Forelimb muscle (tissue), 1 donor: ENCODE results near the gene ADAM10. TPM values are rescaled to one million over a fixed set of nuclear protein-coding genes. Genes with fewer than 3 reads are reported as not detected.

ENCODE experiments used
- DNase-seq: peaks from one replicate; pipeline ENCODE4 v3.0.0-alpha.2; 2013; ENCODE audit warnings: low read depth
- polyA plus RNA-seq: library from polyadenylated mRNA; unstranded; fragments of 120-200 nt; gene quantifications from one replicate; pipeline ENCODE4 v1.2.1, GENCODE V29; 2013; ENCODE audit not compliant: insufficient read length

The ADAM10 gene
- polyA plus RNA-seq, 1 donor: 80.6 TPM

DNA sequence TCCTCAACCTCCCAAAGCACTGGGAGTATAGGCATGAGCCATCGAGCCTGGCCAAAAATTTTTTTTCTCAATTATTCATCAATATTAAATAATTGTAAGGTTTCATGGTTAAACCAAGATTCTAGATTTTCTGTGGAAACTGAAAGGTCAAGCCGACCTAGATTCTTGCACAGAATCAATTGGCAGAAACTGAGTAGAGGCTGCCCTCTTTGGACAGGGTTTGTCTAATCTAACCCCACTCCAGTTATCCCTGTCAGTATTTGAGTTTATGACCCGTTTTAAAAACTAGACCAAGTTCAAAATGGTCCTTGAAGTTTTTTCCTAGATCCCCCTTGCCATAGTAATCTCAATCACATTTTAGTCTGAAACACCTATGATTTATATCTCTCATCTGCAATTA lies 8.6 kb upstream of the ADAM10 start:
- no peak for DNase-seq

DNA sequence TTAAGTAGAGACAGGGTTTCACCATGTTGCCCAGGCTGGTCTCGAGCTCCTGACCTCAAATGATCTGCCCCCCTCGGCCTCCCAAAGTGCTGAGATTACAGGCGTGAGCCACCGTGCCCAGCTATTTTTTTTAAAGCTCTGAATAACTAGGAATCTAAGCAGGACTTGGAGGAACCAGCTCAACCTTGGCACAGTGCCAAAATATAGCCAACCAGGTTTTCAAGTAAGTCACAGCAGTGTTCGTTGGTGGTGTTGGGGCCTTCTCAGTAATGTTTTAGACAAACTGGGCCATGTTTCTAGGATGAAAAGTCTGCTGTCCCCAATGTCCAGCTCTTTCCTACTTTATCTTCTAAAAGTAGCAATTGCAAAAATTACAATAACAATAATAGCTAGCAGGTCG lies 6.4 kb upstream of the ADAM10 start:
- DNase-seq: no peak

DNA sequence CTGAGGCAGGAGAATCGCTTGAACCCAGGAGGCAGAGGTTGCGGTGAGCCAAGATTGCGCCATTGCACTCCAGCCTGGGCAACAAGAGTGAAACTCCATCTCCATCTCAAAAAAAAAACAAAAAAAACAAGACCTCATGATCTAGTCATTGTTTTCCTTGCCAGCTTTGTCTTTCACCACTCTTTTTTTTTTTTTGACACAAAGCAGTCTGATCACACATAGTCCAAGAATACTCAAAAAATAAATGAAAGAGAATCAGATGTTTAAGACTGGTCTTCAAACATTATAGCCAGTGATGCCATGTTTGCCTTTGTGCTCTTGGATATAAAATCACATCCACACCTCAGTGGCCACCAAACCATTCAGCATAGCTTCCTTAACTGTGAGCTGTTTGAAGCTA lies 5.8 kb upstream of the ADAM10 start:
- no peak for DNase-seq

DNA sequence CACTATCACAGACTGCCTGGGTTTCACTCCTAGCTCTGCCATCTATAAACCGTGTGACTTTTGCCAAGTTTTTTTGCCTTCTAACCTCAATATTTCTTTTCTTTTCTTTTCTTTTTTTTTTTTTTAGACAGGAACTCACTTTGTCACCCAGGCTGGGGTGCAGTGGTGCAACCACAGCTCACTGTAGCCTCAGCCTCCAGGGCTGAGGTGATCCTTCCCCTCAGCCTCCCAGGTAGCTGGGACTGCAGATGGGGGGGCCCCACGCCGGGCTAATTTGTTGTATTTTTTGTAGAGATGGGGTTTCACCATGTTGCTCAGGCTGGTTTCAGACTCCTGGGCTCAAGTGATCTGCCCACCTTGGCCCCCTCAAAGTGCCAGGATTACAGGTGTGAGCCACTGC lies 3.2 kb upstream of the ADAM10 start:
- no peak for DNase-seq

DNA sequence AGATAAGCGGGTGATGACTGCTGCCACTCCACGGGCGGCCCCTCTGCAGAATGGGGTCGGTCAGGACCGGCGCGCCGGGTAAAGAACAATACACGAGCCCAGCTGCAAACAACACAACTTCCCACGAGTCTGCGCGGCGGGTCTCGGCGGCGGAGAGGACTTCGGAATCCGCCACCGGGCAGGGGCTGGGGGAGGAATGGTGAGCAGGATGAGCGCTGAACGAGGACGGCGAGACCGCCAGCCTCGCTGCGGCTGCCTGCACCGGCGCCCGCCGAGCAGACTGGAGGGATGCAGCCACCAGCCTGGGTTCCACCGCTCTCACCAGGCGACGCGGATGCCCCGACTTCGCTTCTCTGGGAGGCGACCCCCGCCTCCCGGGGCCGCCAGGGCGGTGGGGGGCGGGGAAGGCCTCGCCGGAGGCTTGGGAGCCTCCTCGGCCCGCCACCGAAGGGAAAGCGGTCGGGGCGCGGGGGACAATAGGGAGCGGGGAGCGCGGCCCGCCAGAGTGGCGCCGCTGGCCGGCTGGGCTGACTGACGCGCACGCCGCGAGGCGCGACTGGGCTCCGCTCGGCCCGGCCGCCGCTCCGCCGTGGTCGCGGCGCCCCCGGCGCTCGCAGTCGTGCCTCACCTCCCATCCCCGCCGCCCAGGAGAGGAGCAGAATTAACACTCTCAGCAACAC lies 515 bp downstream of the ADAM10 start:
- no peak for DNase-seq

DNA sequence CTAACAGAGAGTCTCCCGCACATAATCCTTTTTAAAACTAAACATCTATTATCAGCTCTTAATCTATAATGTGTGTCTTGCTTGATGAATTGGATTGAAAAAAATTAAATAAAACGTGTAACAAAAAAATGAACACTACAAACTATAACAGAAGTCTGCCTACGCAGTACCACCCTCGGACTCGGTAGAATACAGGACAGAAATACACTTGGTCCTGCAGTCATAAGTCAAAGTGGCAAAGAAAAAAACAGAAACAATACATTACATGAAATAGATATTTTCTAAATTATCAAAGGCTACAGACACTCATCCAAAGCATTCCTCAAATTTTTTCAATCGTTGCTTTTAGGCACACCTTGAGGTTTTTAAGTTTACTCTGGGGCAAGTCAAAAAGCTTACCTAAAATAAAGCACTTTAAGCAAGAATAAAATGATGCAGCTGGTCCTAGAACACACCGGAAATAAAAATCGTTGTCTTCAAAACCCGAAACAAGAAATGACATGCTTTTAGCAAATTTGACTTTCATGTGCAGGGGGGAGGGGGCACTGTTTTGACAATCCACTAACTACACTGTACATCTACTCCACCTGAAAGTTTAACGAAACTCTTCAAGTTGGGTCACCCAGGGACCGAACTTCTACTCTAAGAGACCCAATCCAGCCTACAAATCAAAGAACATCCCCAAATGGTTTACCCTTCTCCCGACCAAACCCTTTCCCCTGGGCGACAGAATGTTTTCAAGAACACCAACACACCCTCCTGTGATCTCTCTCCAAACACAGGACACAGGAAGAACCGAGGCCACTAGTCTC lies 1.3 kb downstream of the ADAM10 start:
- DNase-seq: no peak

DNA sequence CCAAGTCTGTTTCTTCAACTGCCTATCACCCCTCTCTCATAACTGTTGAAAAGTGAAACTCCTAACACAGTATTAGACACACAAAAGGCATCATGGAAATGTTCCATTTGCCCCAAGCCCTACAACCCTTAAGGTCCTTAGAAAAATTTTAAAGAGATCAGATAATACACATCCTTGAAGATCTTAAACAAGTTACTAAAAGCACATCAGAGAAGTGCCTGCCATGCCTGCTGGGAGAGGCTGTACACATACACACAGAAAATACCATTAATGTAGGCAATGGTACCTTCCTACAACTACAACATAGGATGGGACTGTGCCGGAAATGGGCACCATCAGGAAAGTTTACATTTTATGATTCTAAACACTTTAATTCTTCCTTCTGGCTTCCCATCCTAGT lies 3.3 kb downstream of the ADAM10 start:
- no peak for DNase-seq

DNA sequence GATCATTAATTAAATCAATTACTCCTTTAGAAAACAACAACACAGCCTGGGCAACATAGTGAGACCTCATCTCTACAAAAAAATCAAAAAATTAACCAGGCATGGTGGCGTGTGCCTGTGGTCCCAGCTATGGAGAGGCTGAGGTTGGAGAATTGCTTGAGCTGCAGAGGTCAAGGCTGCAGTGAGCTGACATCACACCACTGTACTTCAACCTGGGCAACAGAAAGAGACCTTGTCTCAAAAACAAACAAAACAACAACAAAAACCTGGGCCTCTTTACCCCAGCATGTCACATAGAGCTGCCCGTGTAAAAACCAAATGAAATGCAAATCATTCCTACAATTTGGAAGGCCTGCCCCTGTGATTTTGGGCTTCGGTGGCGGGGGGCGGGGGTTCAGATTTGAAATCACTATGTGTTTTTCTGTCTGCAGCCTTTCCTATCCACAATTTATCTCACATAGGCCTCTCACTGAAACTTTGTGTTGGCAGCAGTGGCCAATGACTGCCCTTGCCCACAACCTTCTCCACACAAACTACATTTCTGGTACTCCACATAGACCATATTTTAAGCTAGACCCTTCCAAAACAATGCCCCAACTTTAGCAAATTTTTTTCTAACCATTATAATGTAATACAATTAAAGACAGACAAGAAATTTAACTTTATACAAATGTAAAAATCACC lies 6.5 kb downstream of the ADAM10 start:
- no peak for DNase-seq

DNA sequence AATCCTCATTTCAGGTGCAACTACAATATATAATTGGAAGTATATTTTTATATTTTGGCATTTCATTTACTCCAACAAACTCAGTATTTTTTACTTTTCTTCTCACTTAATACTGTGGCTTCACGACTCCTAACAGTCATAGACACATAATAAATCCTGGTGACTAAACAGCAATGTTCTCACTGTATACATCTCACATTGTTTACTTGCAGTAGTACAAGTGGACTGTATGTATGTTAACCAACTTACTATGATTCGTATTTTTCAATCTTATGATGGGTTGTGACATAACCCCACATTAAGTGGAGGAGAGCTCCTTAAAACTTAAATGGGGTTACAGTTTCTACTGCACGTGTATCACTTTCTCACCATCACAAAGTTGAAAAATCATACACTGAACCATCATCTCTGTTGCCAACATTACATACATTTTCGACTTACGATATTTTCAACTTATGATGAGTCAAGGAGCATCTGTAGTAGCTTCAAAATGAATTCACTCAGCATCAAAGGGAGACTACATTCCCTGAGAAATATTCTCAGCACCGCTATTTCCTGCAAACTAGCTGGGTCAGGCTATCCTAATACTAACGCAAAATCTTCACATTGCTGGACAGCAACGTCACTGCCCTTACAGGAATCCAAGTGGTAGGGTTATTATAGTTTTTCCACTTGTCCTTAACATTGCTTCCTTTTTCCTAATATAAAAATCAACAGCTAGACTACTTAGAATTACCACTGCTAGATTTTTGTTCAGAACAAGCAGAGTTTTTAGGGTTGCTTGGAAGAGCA lies 7.3 kb downstream of the ADAM10 start:
- no peak for DNase-seq

DNA sequence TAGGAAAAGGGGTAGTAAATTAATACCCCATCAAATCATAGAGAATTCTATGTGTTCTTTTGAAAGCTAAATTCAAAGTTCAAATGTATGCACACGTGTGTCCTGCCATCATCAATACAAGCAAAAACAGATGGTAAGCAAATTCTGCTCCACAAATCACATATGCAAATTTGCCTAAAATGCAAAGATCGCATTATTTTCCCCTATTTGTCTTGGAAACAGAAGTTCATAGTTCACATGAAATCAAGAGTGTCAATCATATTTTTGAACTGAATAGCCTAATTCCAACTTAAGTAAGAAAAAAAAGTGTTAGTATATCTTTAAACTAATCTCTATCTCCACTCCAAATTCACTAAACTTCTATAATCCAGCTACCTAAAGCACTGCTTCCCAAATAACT lies 8.5 kb downstream of the ADAM10 start:
- DNase-seq: no peak

DNA sequence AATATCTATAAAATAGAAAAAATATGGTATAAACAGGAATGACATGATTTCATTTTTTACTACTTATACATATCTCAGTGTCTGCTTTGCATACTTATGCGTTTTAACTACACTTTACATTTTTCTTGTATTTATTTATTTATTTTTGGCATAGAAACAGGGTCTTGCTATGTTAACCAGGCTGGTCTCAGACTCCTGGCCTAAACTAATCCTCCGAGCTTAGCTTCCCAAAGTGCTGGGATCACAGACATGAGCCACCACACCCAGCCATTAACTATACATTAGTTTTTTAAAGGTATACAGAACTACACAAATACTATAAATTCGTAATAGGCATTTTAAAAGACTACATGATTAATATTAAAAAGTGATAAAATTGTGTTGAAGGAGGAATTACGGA lies 9.1 kb downstream of the ADAM10 start:
- no peak for DNase-seq

DNA sequence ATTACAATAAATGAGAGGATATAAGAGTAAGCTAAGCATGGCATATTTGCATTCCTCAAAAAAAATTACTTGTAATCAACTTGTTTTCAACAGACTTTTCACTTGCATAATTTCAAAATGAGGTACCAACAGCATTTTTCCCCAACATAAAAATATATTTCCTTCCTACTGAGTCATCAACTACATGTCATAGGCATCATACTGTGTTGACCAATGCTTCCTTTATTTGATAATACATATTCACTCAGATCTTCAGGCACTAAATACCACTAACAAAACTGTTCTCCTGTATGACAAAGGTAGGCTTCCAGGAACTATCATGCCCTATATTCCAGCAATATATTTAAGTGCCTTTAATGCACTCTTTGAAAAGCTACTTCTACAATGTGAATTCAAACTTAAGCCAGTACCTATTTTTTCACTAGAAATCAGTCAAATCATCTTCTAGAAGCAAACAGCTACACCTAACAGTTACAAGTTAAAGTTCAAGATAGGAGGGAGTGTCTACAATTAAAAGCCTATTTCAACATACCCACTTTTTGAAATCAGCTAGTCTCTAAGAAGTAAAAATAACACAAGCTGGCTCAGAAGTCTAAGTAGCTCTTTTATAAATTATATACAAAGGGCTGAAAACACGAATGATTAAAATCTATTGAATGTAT lies 11.3 kb downstream of the ADAM10 start:
- DNase-seq: no peak

DNA sequence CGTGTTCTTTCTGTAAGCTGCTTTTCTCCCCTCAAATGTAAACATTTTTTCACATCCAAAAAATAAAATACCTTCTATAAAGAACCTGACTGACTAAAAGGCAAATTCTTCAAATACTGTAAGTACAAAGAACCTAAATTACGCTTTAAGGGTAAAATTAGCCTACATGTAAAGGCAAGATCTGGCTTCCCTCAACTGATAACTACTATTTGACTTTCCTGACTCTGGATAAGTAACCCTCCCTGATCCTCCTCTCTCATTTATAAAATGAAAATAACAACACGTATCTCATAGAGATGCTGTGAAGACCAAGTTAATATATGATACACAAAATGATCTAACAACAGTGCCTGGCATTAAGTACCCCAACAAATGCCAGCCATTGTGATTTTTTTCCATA lies 12.2 kb downstream of the ADAM10 start:
- no peak for DNase-seq

DNA sequence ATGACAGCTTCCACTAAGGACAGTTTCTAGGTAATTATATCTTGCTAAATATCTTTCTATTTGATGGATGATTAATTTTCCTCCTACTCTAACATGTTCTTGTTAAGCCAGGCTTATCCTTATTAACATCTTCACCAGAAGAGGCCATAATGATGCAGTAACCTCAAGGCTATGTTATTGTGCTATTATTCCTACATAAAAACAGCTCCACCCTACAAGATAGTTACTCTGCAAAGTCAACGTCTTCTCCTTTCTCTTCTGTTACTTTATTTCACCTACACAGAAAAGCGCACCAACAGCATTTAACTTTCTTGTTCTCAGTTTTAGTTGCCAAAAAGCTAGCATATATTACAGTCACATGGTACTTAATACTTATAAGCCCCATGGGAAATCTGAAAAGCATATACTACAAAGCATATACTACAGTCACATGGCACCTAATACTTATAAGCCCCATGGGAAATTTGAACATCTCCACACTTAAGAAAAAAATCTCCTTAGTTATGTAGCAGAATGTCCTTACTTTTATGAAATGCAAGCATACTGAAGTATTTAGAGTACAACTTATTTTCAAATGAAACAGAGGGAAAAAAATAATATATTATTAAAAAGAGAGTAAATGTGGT lies 13.4 kb downstream of the ADAM10 start:
- DNase-seq: no peak

DNA sequence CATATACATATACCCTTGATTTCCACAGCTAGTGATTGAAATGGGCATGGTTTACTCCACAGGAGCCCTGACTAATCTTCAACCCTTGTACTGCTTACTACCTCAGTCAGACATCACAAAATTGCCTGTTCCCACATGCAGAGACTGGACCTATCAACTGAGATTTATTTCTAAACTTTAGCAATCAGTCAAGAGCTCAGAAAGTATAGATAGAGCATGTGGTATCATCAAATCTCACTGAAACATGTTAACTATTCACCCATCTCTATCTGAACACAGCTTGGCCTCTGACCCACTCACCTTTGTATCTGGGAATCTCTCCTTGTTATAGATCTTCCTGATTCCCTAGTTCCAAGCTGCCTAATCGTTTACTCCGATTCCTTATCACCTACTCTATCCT lies 14.6 kb downstream of the ADAM10 start:
- DNase-seq: no peak

DNA sequence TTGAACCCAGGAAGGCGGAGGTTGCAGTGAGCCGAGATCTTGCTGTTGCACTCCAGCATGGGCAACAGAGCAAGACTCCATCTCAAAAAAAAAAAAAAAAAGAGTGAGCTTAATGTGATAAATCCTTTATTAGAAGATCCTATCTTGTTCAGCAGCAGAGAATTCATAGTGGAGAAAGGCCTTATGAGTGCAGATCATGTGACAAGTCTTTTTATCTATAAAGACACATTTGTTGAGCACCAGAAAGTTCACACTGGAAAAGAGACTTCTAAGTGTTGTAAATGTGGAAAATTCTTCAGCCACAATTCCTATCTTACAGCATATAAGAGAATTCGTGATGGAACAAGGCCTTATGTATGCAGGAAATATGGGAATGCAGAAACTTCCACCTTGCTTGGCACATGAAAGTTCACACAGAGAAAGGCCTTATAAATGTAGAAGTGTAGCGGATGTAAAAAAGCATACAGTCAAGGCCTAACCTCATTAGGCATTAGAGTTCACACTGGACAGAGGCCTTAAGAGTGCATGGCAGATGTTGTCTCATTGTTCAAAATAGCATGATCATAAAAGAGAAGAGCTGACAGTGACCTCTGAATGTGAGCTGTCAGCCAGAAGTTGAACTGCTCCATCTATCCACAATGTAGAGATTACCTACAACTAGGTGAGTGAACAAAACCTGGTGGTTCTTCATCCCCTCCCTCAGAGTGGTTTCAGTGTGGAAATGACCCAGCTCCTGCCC lies 16.7 kb downstream of the ADAM10 start:
- DNase-seq: no peak

DNA sequence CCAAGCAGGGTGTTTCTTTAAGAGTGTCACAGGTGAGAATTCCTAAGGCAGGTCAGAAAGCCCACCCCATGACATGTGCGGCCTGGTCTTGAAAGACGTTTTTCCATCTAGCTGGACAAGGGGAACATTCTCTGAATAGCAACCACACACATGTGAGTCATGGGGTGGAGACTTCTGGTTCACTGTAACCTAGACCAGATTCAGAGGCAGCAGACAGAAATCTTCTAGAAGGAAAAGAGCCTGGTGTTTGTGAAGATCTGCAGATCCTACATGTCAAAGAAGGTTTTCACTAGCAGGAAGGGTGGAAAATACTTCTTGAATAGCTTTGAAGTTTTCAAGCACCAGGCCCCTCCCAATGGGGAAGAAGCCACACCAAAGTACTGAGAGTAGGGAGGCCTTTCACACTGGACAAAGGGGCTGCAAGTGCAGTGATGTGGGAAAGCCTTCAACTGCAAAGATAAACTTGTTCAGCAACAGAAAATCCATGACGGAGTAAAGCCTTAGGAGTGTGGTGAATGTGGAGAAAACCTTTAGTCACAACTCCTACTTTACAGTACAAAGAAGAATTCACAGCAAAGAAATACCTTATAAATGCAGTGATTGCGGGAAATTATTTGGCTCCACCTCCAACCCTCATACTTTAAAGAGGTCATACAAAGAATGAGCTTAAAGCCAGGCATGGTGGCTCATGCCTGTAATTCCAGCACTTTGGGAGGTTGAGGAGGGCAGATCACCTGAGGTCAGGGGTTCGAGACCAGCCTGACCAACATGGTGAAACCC lies 17.6 kb downstream of the ADAM10 start:
- no peak for DNase-seq

DNA sequence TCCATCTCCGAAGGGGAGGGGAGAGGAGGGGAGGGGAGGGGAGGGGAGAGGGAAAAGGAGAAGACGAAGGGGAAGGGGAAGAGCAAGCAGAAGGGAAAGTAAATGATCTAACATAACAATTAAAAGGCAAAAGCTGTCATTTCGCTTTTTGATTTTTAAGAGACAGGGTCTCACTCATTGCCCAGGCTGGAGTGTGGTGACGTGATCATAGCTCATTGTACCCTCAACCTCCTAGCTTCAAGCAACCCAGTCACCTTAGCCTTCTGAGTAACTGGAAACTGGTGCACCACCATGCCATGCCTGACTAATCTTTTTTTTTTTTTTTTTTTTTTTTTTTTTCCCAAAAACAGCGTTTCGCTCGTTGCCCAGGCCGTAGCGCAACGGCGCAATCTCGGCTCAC lies 22.6 kb downstream of the ADAM10 start:
- DNase-seq: no peak

DNA sequence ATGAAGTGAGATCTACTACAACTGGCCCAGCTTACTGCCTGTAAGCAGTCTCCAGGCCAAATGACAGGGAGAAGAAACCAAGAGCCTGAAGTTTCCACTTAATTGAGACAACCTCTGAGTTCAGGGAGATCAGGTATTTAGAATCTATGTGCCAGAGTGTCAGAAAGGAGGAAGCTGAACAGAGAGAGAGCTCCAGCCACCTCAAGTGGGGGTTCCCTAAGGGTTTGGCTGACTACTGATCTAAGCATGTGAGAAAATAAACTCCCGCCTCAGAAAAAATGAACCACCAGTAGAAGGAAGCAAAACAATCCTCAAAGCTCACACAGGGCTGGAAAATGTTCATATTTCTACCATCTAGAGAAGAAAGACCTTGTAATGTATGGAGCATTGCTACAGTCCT lies 25.0 kb downstream of the ADAM10 start:
- DNase-seq: no peak

DNA sequence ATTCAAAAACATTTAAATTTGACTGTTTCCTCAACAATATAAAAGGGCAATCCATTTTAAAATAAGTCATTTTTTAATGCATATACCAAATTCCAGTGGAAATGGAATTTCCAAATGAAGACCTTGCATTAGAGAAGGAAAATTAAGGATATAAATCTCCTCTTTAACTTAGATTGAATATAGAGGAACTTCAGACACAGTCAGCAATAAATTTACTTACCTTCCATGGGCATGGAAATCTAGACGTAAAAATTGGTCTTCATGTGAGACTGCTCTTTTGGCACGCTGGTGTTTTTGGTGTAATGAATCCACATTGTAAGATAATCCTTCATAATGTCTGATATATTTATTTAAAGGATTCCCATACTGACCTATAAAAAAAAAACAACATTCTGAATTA lies 32.1 kb downstream of the ADAM10 start:
- DNase-seq: no peak
